HL-60 (cell line): ENCODE results near the gene CYREN.

ENCODE experiments used
- DNase-seq, 2 experiments: peaks; one replicate each; pipeline ENCODE4 v3.0.0-alpha.2; 2010 to 2020; ENCODE audit warnings: low read depth in 1 of 2, low spot score in 1 of 2
- H3K27ac ChIP-seq: fragments of 250-450 bp; sonication (Bioruptor Pico); replicated peaks from 2 replicates; pipeline ENCODE4 v1.5.1; 2020; ENCODE audit warnings: mild to moderate bottlenecking, moderate library complexity
- H3K27me3 ChIP-seq: fragments of 250-450 bp; sonication (Bioruptor Pico); 2 replicates; pipeline ENCODE4 v1.5.1; 2021; ENCODE audit warnings: mild to moderate bottlenecking, moderate library complexity; ENCODE audit not compliant: insufficient read depth, poor library complexity, severe bottlenecking
- H3K4me3 ChIP-seq: replicated peaks from 2 replicates; pipeline ENCODE4 v1.5.1; 2011; ENCODE audit warnings: mild to moderate bottlenecking, control low read depth, low read length; ENCODE audit not compliant: insufficient read depth
- GABPA ChIP-seq: IDR thresholded peaks from 2 replicates; pipeline ENCODE4 v1.6.1; 2012; ENCODE audit warnings: low read depth
- POLR2AphosphoS5 ChIP-seq: IDR thresholded peaks from 2 replicates; pipeline ENCODE4 v1.6.1; 2012; ENCODE audit warnings: low read depth
- SPI1 ChIP-seq: IDR thresholded peaks from 2 replicates; pipeline ENCODE4 v1.6.1; 2012; ENCODE audit warnings: low read depth, mild to moderate bottlenecking, borderline replicate concordance
- TF ChIP-seq, protein P1 (sequence below): IDR thresholded peaks from one replicate; pipeline ENCODE4 v1.5.1; 2011; ENCODE audit warnings: low read length, control low read depth, inconsistent platforms; ENCODE audit not compliant: insufficient read depth
- TF ChIP-seq, protein P2 (sequence below): IDR thresholded peaks from 2 replicates; pipeline ENCODE4 v1.6.1; 2012; ENCODE audit warnings: low read depth; ENCODE audit not compliant: insufficient replicate concordance

Gene CYREN

GRCh38 chr7:135181261-135181928 lies 10.9 kb upstream of the CYREN start:
- H3K27me3 ChIP-seq: no peaks in the 10 kb centered on the region
- no peak overlapping the region for H3K27ac ChIP-seq
- no peak for DNase-seq
- TF ChIP-seq GABPA (no peak), POLR2AphosphoS5 (no peak), SPI1 (no peak)
- TF ChIP-seq, protein P1, sequence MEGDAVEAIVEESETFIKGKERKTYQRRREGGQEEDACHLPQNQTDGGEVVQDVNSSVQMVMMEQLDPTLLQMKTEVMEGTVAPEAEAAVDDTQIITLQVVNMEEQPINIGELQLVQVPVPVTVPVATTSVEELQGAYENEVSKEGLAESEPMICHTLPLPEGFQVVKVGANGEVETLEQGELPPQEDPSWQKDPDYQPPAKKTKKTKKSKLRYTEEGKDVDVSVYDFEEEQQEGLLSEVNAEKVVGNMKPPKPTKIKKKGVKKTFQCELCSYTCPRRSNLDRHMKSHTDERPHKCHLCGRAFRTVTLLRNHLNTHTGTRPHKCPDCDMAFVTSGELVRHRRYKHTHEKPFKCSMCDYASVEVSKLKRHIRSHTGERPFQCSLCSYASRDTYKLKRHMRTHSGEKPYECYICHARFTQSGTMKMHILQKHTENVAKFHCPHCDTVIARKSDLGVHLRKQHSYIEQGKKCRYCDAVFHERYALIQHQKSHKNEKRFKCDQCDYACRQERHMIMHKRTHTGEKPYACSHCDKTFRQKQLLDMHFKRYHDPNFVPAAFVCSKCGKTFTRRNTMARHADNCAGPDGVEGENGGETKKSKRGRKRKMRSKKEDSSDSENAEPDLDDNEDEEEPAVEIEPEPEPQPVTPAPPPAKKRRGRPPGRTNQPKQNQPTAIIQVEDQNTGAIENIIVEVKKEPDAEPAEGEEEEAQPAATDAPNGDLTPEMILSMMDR: no peak
- TF ChIP-seq, protein P2, sequence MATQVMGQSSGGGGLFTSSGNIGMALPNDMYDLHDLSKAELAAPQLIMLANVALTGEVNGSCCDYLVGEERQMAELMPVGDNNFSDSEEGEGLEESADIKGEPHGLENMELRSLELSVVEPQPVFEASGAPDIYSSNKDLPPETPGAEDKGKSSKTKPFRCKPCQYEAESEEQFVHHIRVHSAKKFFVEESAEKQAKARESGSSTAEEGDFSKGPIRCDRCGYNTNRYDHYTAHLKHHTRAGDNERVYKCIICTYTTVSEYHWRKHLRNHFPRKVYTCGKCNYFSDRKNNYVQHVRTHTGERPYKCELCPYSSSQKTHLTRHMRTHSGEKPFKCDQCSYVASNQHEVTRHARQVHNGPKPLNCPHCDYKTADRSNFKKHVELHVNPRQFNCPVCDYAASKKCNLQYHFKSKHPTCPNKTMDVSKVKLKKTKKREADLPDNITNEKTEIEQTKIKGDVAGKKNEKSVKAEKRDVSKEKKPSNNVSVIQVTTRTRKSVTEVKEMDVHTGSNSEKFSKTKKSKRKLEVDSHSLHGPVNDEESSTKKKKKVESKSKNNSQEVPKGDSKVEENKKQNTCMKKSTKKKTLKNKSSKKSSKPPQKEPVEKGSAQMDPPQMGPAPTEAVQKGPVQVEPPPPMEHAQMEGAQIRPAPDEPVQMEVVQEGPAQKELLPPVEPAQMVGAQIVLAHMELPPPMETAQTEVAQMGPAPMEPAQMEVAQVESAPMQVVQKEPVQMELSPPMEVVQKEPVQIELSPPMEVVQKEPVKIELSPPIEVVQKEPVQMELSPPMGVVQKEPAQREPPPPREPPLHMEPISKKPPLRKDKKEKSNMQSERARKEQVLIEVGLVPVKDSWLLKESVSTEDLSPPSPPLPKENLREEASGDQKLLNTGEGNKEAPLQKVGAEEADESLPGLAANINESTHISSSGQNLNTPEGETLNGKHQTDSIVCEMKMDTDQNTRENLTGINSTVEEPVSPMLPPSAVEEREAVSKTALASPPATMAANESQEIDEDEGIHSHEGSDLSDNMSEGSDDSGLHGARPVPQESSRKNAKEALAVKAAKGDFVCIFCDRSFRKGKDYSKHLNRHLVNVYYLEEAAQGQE: no peak
- no peak overlapping the region for H3K4me3 ChIP-seq

- no peak overlapping the region for H3K27ac ChIP-seq
- no peaks in the 10 kb centered on the region for H3K27me3 ChIP-seq
- H3K4me3 ChIP-seq: no peak overlapping the region
- no peak for DNase-seq
- TF ChIP-seq GABPA (no peak), SPI1 (no peak), POLR2AphosphoS5 (no peak)
- TF ChIP-seq, protein P2: no peak
- TF ChIP-seq, protein P1: no peak
Measured at GRCh38 chr7:135180122-135180521, 9.6 kb upstream of the CYREN start.

GRCh38 chr7:135179321-135179925 lies 8.9 kb upstream of the CYREN start:
- no peak for TF ChIP-seq GABPA
- TF ChIP-seq, protein P1: no peak
- TF ChIP-seq POLR2AphosphoS5: no peak

GRCh38 chr7:135178364-135178763 lies 7.9 kb upstream of the CYREN start:
- Histone ChIP-seq H3K27ac (no peak overlapping the region), H3K27me3 (no peaks in the 10 kb centered on the region), H3K4me3 (no peak overlapping the region)
- DNase-seq: no peak
- TF ChIP-seq SPI1 (no peak), POLR2AphosphoS5 (no peak), GABPA (no peak)
- TF ChIP-seq, protein P1: no peak
- TF ChIP-seq, protein P2: no peak

More at GRCh38 chr7:135179321-135179925, 8.9 kb upstream of the CYREN start:
- DNase-seq: no peak
- Histone ChIP-seq H3K27ac (no peak overlapping the region), H3K27me3 (no peaks in the 10 kb centered on the region), H3K4me3 (no peak overlapping the region)
